OCI-LY7 (cell line): Measurements from ENCODE around the gene PES1.

ENCODE experiments used
- EZH2phosphoT487 ChIP-seq: fragments of 200-600 bp; sonication (generic); IDR thresholded peaks from 2 replicates; pipeline ENCODE4 v1.6.1; 2018; ENCODE audit warnings: low read depth, borderline replicate concordance, mild to moderate bottlenecking, mixed run types, antibody characterized with exemption, low read length, moderate library complexity, mixed read lengths
- TF ChIP-seq, protein P1 (sequence below): fragments of 200-600 bp; sonication (generic); conservative IDR thresholded peaks from 2 replicates; pipeline ENCODE4 v1.5.1; 2014; ENCODE audit warnings: mild to moderate bottlenecking, antibody characterized with exemption, low read length, moderate library complexity, mixed read lengths

DNA sequence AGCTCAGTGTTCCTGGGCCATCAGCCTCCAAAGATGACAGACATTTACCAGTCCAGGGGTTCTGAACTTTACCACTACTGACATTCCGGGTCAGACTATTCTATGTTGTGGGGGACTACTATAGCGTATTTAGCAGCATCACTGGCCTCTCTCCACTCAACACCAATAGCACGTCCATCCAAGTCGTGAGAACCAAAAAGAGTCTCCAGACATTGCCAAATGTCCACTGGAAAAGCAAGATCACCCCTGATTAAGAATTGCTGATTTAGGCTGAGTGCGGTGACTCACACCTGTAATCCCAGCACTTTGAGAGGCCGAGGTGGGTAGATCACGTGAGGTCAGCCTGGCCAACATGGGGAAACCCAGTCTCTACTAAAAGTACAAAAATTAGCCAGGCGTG lies 5.3 kb downstream of the PES1 start:
- TF ChIP-seq, protein P1, sequence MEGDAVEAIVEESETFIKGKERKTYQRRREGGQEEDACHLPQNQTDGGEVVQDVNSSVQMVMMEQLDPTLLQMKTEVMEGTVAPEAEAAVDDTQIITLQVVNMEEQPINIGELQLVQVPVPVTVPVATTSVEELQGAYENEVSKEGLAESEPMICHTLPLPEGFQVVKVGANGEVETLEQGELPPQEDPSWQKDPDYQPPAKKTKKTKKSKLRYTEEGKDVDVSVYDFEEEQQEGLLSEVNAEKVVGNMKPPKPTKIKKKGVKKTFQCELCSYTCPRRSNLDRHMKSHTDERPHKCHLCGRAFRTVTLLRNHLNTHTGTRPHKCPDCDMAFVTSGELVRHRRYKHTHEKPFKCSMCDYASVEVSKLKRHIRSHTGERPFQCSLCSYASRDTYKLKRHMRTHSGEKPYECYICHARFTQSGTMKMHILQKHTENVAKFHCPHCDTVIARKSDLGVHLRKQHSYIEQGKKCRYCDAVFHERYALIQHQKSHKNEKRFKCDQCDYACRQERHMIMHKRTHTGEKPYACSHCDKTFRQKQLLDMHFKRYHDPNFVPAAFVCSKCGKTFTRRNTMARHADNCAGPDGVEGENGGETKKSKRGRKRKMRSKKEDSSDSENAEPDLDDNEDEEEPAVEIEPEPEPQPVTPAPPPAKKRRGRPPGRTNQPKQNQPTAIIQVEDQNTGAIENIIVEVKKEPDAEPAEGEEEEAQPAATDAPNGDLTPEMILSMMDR, result no peak
- no peak for TF ChIP-seq EZH2phosphoT487
